ENCODE data around the gene TRIM40. TPM values are rescaled to one million over a fixed set of nuclear protein-coding genes. Genes with fewer than 3 reads are reported as not detected.

The TRIM40 gene
- not detected for total RNA-seq

DNA sequence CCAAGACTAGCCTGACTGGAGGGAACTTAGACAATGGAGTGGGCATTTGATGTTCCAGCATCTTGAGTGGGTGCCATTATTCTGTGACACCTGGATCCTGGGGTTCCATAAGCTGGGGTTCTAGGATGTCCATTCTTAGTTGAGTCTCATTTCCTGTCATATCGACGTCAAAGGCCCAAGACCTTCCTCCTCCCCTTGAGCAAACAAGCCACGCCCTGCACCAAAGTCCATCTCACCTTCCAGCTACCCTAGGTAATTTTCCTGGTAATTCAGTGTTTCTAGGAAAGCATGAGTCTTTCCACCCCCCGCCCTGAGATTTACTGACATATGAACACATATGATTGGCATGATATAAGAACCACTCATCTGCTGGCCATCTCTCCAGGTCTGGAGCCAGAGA is at the start of gene TRIM40:
TSS of gene TRIM40 (plus strand) at position 384 of the 400 bp plus-strand sequence. CDS start 897 bp downstream, outside the sequence.

GRCh38 chr6:30113003-30113759 is 22.8 kb upstream of the TRIM40 start, which contains the start of gene TRIM31:
TSS of gene TRIM31 (minus strand) at chr6:30113090. CDS start at chr6:30112805, 285 bp downstream.

GRCh38 chr6:30160785-30161531 is 25.0 kb downstream of the TRIM40 start, which contains the start of gene TRIM10:
TSS of gene TRIM10 (minus strand) at chr6:30161211. CDS start at chr6:30160858, 353 bp downstream.

GRCh38 chr6:30163090-30163917 is 27.4 kb downstream of the TRIM40 start, which contains the start of gene TRIM15:
TSS of gene TRIM15 (plus strand) at chr6:30163546. CDS start at chr6:30163685, 139 bp downstream.

Small RNAs within 50 kb of the gene (small RNA-seq; reads per million reads assigned to genes)
- not detected for gene RF00554 (ENCODE audit: low replicate concordance)

Other genes with a start within 250 kb of the TRIM40 start
- gene HLA-A, start 193.6 kb upstream of the TRIM40 start, total RNA-seq: 233 TPM
- 36.4 TPM for gene POLR1H, start 74.9 kb upstream of the TRIM40 start, total RNA-seq
- 17.8 TPM for gene PPP1R11, start 68.9 kb upstream of the TRIM40 start, total RNA-seq
- gene RNF39, start 60.4 kb upstream of the TRIM40 start, total RNA-seq: not detected
- gene TRIM31, start 23.1 kb upstream of the TRIM40 start, total RNA-seq: not detected
- gene TRIM10, start 25.1 kb downstream of the TRIM40 start, total RNA-seq: 2.7 TPM
- 0.47 TPM for gene TRIM15, start 27.4 kb downstream of the TRIM40 start, total RNA-seq
- gene TRIM26, start 77.3 kb downstream of the TRIM40 start, total RNA-seq: 30.3 TPM
- 10.0 TPM for gene TRIM39, start 190.8 kb downstream of the TRIM40 start, total RNA-seq
- gene RPP21, start 209.0 kb downstream of the TRIM40 start, total RNA-seq: 27.1 TPM

Data from metanephros (tissue), 2 donors.